ENCODE results near the gene MDGA2.
A peak's percentile ranks its signal among the peaks of the same experiment; 100 is the strongest.
"Not testable (repeated sequence)": the region's sequence is repeated elsewhere in the genome, so short reads cannot be mapped to it uniquely, and the experiment has no call there.

MDGA2 gene

DNA sequence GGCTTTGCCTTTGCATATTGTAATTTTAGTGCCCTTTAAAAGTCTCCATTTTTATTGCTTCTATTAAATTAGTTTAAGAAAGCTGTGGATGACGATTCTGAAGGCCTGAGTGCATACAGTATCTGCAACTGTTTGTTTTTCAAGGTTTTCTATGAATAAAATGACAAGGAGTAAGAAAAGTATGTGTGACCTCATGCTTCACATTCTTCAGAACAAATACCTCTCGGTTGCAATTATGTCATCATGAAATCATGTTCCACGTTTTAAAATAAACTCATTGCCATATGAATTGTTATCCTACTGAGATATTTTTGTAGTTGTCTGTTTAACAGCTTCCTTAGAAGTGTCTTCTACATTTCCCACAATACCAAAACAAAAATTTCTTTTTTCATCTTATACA lies 374.6 kb downstream of the MDGA2 start:
- TF ChIP-seq, protein P1, sequence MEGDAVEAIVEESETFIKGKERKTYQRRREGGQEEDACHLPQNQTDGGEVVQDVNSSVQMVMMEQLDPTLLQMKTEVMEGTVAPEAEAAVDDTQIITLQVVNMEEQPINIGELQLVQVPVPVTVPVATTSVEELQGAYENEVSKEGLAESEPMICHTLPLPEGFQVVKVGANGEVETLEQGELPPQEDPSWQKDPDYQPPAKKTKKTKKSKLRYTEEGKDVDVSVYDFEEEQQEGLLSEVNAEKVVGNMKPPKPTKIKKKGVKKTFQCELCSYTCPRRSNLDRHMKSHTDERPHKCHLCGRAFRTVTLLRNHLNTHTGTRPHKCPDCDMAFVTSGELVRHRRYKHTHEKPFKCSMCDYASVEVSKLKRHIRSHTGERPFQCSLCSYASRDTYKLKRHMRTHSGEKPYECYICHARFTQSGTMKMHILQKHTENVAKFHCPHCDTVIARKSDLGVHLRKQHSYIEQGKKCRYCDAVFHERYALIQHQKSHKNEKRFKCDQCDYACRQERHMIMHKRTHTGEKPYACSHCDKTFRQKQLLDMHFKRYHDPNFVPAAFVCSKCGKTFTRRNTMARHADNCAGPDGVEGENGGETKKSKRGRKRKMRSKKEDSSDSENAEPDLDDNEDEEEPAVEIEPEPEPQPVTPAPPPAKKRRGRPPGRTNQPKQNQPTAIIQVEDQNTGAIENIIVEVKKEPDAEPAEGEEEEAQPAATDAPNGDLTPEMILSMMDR (conservative IDR thresholded peaks at IDR 0.05) = no peak
- no peak overlapping the region for H3K27ac ChIP-seq

DNA sequence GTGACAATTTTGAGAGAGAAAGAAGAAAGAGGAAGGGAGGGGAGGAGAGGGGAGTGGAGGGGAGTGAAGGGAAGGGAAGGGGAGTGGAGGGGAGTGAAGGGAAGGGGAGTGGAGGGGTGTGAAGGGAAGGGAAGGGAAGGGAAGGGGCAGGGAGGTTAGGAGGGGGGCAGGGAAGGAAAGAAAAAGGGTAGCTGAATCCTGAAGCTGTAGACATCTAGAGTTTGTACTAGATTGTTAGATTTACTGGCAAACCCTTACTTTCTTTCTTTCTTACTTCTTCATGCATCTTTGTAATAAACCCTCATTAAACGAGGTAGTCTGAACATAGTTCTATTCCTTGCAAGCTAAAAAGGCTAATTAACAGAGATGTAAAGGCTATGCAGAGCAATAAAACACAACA lies 378.0 kb downstream of the MDGA2 start:
- no peak overlapping the region for H3K27ac ChIP-seq
- TF ChIP-seq, protein P1 (conservative IDR thresholded peaks at IDR 0.05) = no peak

DNA sequence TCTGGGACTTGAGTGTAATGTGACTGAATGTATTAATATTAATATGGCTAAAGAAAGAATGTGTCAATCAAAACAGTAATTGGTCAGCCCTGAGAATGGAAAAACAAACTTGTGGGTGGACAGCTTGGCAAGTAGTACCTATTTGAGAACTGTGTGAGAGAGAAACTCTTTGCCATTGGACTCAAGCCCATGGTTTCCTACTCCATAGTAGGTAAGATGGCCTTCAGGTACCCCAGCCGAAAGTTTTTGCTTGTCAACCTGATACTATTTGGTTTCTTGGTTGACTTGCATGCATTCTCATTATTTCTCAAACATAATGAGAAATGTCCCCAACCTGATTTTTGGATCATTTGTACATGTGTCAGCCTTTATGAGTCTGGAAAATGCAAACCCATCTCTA lies 391.1 kb downstream of the MDGA2 start:
- TF ChIP-seq, protein P1 (conservative IDR thresholded peaks at IDR 0.05) = no peak
- no peak overlapping the region for H3K27ac ChIP-seq

DNA sequence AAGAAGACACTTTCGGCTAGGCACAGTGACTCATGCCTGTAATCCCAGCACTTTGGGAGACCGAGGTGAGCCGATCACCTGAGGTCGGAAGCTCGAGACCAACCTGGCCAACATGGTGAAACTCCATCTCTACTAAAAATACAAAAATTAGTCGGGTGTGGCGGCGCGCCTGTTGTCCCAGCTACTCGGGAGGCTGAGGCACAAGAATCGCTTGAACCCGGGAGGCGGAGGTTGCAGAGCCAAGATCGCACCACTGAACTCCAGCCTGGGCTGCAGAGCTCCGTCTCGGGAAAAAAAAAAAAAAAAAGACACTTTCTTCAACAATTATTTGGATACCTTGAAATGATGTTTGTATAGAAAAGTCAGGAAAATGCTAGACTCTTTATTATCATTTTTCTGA lies 393.6 kb downstream of the MDGA2 start:
- H3K27ac ChIP-seq = not testable (repeated sequence)

DNA sequence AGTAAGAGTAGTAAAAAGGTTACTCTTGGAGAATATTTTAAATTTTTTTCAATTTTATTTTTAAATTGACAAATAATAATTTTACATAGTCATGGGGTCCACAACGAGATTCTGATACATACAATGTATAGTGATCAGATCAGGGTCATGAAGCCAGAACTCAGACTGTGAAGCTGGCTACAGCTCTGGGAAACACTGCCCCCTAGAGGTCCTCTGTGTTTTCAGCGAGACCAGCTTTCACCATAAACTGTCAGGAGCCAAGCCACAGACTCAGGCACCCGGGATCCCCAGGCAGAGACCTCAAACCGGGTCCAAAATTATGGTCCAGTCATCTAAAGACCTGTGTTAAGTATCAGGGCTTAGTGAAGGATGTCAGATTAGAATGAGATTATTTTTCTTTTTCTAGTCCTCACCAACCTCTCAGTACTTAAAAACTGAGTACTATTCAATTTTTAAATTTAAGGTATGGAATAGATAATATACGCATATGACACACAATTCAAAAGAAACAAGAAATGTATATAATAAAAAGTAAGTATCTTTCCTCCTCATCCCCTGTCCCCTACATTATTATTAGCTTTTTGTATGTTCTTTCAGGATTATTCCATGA lies 397.1 kb downstream of the MDGA2 start:
- H3K27ac ChIP-seq = no peak overlapping the region
- TF ChIP-seq, protein P1 (conservative IDR thresholded peaks at IDR 0.05) = peak; percentile 87

DNA sequence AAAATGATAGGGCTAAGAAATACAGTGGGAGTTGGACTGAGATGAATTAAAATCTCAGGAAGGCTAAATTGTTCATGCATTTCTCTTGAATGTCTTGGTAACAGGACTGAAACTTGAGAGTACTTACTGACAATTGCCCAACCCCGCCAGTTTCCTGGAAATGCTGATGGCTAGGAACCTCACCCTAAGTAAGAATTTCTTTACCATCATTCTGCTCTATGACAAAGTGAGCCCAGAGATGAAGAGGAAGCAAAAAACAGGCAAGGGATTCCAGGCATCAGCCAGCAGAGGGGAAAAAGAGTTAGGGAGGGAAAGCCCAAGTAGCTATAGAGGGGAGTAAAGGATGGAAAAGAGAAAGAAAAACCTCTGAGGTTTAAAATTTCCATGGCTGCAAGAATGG lies 397.7 kb downstream of the MDGA2 start:
- TF ChIP-seq, protein P1 (conservative IDR thresholded peaks at IDR 0.05) = no peak
- no peak overlapping the region for H3K27ac ChIP-seq

DNA sequence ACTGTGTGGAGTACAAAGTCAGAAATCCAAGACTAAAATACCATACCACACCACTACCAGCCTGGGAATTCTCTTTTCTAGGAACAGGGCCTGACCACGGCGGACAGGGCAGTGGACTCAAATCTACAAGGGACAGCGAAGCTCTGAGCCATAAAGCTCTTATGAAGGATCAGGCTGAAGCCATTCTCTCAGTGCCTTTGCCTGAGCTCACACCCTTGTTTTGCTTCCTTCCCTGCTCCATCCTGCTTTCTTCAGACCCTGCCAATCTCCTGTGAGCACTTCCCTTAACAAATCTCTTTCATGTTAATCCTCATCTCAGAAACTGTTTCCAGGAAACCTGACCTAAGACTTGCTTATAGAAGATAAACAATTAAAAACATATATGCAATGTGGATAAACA lies 398.5 kb downstream of the MDGA2 start:
- no peak overlapping the region for H3K27ac ChIP-seq
- TF ChIP-seq, protein P1 (conservative IDR thresholded peaks at IDR 0.05) = no peak

DNA sequence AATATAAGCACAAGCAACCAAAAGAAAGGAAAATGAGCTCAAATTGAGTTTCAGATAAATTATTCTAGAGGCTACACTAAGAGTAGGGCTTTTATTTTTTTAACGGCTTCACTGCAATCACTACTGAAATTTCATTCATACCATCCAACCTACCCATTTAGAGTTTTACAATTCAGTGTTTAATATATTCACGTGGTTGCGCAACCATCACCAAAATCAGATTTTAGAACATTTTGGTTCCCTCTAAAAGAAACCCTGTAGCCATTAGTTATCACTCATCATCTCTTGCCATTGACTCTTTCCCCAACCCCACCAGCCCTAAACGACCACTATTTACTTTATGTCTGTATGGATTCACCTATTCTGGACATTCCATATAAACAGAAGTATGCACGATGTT lies 401.5 kb downstream of the MDGA2 start:
- TF ChIP-seq, protein P1 (conservative IDR thresholded peaks at IDR 0.05) = no peak
- no peak overlapping the region for H3K27ac ChIP-seq

Data from VCaP (cell line).